GM11168 (cell line): ENCODE results near the gene MAST2.
"Not testable (repeated sequence)": the region's sequence is repeated elsewhere in the genome, so short reads cannot be mapped to it uniquely, and the experiment has no call there.

Experiments
- in situ Hi-C: fragments of 300-500 bp; cut with MboI; formaldehyde crosslinking; loops from one replicate; pipeline ENCODE4 v1.12.0; 2022; ENCODE audit warnings: low sequenced_read_pairs; ENCODE audit not compliant: unreplicated experiment

Gene MAST2

DNA sequence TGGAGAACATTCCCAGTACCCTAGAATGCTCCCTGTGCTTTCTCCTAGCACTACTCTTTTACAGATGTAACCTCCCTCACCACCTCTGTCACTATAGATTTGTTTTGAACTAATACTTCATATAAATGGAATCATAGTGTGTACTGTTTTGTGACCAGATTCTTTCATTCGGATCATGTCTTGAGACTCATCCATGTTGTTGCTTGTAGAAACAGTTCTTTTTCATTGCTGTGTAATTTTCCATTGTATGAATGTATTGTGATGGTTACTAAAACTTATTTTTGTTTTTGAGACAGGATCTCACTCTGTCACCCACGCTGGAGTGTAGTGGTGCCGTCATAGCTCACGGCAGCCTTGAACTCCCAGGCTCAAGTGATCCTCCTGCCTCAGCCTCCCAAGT is 2.7 kb downstream of the MAST2 start:
- in situ Hi-C loops = no loop called here

DNA sequence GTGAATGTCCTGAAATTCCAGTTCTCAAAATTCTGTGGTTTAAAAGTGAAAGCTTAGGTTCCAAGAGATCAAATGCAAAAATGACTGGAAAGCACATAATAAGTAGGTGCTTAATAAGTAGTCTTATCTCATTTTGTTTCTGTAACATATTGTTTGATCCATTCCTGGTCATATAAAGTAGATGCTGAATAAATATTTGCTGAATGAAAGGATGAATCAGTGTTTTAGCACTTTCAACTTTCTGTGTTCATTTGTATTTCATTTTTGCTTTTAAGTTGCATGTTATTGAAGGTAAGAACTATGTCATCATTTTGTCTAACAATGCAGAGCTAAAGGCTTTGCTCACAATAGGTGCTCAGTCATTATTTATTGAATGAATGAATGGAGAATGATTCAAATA is 6.3 kb downstream of the MAST2 start:
- in situ Hi-C loops = no loop called here

DNA sequence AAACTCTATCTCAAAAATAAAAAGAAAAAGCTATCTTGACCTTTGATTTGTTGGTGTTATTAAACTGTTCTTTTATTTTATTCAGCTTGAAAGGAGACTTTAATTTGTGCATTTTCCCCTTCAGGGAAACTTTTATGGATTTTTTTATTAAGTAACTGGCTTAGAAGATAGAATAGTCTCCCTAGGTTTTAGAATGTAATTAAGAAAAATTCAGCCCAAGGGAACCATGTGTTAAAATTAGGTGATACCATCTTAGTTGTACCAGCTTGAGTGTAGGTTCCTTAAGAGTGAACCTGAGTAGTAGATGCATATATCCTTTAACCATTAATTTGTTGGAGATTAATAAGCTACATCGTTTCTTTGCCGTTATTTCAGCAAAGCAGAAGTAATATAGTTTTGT is 11.4 kb downstream of the MAST2 start:
- in situ Hi-C loops = no loop called here

DNA sequence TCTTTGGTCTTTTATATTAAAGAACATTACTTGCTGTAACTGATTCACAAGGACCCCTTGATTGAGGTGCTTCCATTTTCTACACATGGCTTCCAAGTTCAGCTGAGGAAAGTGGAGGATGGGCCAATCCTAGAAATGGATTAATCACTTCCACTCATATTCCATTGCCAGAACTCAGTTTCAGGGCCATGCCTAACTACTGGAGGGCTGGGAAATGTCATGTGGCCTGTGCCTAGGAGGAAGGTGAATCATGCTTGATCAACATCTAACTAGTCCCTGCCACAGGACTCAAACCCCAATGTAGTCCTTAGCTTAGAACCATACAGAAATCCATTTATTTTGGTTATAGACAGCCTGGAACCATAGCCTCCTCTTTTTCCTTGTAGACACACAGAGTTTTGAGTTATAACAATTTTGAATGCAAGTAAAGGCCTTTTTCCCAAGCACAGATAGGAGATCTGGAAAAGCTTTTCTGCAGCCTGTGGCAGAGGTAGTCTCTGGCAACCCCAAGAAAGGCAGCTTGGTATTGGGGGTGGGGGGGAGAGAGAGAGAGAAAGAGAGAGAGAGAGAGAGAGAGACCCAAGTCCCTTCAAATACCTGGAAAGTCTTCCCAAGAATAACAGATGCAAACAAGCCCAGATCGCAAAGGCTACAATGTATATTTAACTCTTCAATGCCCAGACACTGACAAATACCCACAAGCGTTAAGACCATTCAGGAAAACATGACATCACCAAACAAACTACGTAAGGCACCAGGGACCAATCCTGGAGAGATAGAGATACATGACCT is 12.5 kb downstream of the MAST2 start:
- in situ Hi-C loops = no loop called here

DNA sequence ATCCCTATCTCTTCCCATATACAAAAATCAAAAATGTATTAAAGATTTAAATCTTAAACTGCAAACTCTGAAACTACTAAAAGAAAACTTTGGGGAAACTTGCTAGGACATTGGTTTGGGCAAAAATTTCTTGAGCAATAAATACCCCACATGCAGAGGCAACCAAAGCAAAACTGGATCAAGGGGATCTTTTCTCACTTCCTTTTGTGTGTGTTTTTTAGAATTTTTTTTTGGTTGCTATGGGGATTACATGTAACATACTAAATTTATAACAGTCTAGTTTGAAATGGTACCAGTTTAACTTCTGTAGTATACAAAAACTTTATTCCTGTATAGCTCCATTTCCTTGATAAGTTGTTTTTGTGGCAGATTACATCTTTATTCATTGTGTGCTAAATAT is 16.8 kb downstream of the MAST2 start:
- in situ Hi-C loops = no loop called here

DNA sequence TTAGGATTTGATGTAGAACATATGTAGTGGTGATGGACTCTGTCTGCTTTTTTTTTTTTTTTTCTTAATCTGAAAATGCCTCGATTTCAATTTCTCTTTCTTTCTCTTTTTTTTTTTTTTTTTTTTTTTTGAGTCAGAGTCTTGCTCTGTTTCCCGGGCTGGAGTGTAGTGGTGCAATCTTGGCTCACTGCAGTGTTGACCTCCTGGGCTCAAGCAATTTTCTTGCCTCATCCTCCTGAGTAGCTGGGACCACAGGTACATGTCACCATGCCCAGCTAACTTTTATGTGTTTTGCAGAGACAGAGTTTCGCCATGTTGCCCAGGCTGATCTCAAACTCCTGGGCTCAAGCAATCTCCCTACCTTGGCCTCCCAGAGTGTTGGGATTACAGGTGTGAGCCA is 17.4 kb downstream of the MAST2 start:
- in situ Hi-C loops = no loop called here

DNA sequence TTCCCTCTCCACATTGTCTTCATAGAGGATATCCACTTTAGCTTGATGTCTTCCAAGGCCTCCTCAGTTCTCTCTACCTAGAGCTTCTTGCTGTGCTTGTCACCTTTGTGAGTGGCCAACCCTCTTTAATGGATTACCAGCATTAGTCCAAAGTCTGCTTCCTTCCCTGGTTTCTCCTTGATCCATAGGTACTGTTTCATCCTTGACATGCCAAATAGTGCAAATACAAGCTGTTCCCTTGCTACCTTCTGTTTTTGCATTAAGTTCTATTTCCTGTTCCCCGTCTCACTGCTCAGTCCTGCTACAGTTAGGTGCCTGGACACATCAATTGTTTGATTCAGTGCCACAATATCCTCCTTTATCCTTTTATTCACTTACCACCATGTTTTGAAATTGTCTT is 19.2 kb downstream of the MAST2 start:
- in situ Hi-C loops = no loop called here

DNA sequence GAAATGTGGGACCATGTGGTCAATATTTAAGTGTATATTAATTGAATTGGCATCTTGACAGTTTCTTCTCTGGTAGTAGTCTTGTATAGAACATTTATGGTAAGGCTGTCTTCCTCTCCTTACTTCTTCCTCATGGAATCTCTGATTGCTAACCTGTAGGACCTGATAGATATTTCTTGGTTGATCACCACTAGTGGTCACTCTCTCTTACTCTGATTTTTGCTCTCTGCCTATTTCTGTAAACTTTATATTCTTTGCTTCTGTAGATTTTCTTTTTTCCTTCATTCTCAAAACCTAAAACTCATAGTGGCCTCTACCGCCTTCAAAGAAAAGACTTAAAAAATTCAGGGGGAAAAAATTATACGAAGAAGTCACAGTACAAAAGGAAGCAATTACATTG is 21.2 kb downstream of the MAST2 start:
- in situ Hi-C loops = no loop called here

DNA sequence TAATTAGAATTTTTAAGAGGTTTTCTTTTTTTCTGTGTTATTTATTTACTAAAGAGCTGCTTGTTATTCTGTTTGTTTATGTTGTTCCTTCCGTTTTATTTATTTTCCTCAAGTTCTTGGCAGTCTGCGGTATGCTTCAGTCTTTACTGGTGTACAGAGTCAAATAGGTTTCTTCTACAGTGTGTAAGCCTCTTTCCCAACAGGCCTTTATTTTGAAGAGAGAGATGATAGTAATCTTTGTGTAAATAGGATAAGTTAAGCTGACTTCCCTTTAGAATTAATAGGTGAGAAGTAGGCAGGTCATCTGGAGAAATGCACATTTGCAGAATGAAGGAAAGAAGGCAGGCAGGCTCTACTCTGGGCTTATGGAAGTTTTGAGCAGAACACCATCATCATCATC is 23.8 kb downstream of the MAST2 start:
- in situ Hi-C loops = no loop called here

DNA sequence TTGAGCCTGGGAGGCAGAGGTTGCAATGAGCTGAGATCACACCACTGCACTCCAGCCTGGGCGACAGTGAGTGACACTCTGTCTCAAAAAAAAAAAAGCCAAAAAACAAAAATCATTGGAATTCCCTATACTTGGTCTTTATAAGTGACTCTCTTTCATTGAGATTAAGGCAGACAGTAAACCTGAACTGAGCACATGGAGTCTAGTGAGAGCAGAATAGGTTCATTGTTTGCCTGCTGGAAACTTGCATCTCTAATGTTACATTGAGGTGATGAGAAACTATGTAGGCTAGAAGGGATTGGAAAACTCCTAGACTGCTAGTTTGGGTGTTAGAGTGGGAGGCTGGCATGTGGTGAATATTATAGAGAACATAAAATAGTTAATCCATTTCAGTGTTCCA is 25.4 kb downstream of the MAST2 start:
- in situ Hi-C loops = no loop called here

DNA sequence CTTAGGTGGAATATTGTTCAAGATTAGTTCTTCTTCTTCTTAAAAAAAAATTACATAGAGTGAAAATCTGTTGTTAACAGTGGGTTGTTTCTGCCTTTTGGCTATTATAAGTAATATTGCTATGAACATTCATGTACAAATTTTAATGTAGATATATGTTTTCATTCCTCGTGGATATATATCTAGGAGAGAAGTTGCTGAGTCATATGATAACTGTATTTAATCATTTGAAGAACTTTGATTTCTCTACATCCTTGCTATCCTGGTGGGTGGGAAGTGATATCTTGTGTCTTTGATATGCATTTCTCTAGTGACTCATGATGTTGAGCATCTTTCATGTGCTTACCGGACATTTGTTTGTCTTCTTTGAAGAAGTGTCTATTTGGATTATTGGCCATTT is 29.9 kb downstream of the MAST2 start:
- in situ Hi-C loops = no loop called here

DNA sequence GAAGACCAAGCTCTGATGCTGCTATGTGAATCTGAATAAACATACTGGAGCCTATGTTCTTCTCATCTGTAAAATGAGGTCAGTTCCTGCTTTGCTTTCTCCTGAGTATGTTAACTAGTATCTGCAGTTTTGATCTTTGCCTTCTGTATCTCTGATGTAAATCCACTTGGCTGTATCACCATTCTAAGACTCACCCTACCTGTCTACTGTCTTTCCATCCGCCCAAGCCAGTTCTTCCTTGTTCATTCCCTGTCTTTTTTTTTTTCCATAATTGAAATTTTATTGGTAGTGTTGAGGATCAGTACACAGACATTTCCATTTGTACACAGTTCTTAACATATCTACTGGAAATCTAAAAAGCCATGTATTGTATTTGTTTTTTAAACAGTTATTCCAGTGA is 31.3 kb downstream of the MAST2 start:
- in situ Hi-C loops = no loop called here

DNA sequence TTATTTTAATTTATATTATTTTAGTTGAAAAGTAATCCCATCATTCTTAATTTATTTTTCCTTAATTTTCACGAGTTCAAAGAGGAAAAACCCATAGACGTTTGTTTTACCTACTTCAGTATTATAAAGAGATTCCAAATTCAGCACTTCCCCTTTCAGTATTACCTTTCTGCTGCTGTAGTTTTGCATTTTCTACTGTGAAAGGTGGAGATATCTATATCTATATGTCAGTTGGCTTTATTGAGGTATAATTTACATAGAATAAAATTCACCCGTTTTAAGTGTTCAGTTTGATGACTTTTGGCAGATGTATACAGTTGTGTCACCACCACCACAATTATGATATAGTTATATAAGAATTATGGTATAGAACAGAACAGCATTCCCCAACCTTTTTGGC is 33.0 kb downstream of the MAST2 start:
- in situ Hi-C loops = no loop called here

DNA sequence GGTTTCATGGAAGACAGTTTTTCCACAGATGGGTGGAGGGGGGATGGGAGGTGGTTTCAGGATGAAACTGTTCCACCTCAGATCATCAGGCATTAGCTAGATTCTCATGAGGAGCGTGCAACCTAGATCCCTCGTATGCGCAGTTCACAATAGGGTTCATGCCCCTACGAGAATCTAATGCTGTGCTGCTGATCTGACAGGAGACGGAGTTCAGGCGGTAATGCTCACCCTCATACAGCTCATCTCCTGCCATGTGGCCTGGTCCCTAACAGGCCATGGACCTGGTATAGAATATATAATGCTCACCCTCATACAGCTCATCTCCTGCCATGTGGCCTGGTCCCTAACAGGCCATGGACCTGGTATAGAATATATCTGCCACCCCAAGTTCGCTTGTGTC is 33.4 kb downstream of the MAST2 start:
- in situ Hi-C loops = not testable (repeated sequence)

DNA sequence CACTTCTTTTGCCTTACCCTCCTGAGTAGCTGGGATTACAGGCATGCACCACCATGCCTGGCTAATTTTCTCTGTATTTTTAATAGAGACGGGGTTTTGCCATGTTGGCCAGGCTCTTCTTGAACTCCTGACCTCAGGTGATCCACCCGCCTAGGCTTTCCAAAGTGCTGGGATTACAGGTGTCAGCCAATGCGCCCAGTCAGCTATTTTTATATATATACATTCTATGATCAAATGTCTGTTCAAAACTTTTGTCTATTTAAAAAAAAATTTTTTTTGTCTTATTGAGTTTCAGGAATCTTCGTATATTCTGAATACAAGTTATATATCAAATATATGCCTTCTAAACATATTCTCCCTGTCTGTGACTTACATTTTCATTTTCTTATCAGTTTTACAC is 34.9 kb downstream of the MAST2 start:
- in situ Hi-C loops = not testable (repeated sequence)

DNA sequence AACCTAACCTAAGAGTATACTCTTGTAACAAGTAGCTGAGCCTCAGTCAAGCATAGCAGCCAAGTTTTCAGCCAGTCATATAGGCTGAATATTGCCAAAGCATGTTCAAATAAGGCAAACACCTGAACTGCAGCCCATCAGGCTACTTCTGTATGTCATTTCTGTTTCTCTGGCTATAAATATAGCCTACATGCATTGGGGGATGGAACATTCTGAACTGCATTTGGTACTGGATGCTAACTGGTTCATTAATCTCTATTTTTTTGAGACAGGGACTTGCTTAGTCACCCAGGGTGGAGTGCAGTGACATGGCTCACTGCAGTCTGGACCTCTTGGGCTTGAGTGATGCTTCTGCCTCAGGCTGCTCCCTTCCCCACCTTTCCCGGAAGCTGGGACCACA is 37.3 kb downstream of the MAST2 start:
- in situ Hi-C loops = no loop called here

DNA sequence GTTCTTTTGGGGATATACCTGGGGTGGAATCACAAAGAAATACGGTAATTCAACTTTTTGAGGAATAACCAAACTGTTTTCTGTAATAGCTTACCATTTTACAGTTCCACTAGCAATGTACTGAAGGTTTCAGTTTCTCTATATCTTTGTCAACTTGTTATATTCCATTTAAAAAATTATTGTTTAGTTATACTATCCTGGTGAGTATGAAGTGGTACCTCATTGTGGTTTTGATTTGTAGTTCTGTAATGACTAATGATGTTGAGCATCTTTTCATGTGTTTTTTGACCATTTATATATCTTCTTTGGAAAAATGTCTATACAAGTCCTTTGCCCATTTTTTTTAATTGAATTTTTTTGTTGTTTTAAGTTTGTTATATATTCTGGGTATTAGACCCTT is 39.4 kb downstream of the MAST2 start:
- in situ Hi-C loops = no loop called here

DNA sequence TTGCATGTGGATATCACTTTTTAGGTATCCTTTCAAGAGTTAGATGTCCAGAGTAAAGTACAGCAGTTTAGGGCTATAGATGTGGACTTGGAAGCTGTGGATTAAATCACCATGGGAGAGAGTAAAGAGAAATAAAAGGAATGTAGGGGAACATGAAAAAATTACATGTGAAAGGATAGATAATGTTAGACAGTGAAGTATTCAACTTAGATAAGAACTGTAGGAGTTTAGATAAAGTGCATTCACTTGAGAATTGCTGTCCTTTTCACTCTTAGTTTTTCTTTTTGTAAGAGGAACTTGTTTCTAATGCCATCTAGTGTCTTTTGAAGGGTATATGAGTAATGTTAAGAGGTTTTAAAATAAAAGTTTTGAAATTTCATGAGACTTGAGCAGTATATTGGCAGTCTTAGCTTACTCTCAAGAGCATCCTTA is 40.1 kb downstream of the MAST2 start:
- in situ Hi-C loops = no loop called here

DNA sequence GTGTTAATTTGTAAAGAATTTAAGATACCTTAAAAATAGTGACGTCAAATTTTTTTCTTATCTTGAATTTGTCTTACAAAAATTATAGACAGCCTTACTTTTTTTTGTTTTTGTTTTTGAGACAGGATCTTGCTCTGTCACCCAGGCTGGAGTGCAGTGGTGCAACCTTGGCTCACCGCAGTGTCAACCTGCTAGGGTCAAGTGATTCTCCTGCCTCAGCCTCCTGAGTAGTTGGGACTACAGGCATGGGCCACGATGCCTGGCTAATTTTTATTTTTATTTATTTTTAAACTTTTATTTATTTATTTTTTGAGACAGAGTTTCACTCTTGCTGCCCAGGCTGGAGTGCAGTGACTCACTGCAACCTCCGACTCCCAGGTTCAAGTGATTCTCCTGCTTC is 40.6 kb downstream of the MAST2 start:
- in situ Hi-C loops = not testable (repeated sequence)

DNA sequence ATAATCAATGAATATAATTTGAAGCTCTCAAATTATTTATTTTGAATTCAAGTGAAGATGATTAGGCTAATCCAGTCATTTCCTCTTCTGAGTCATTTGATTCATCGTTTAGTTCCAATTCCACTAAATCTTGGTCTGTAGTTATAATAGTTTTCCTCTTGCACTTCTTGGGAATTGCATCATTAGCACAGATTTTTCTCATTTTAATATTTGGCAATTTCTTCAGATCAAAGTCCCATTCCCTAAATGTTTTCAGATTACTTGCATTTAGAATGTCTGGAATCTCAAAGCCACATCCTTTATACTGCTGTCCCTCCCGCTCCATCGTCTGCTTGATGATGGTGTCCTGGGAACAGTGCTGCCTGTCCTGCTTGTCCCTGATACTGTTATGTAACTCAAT is 43.5 kb downstream of the MAST2 start:
- in situ Hi-C loops = no loop called here

DNA sequence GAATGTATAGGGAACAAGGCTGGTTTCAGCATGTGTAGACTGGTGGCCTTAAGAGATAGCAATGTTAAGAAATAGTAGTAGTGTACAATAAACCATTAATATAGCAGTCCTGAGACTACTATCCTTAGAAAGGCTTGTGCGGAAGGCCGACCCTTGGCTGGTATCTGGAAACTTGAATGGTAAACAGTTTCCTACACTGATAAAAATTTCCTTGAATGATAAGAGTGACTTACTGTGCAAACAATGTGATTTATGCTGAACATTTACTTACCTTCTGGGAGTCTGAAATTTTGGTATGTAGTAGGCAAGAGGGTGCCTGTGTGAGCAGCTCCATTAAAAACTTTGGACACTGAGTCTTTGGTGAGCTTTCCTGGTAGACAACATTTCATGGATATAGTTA is 44.7 kb downstream of the MAST2 start:
- in situ Hi-C loops = no loop called here

DNA sequence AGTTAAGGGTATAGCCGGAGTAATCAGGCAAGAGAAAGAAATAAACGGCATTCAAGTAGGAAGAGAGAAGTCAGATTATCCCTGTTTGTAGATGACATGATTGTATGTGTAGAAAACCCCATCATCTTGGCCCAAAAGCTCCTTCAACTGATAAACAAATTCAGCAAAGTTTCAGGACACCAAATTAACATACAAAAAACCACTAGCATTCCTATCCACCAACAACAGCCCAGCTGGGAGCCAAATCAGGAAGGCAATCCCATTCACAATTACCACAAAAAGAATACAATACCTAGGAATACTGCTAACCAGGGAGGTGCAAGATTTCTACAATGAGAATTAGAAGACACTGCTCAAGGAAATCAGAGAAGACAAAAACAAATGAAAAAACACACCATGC is 45.3 kb downstream of the MAST2 start:
- in situ Hi-C loops = no loop called here

DNA sequence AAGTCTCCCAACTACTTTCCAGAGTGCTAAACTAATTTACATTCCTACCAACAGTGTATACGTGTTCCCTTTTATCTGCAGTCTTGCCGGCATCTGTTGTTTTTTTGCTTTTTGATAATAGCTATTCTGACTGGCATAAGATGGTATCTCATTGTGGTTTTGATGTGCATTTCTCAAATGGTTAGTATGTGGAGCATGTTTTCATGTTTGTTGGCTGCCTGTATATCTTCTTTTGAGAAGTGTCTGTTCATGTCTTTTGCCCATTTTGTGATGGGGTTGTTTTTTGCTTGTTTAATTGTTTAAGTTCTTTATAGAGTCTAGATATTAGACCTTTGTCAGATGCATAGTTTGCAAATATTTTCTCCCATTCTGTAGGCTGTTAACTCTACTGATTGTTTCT is 46.6 kb downstream of the MAST2 start:
- in situ Hi-C loops = no loop called here
